Fibroblast of lung (primary cell): ENCODE measurements around the gene KLHL34. TPM values are rescaled to one million over a fixed set of nuclear protein-coding genes. Genes with fewer than 3 reads are reported as not detected.
A peak's percentile ranks its signal among the peaks of the same experiment; 100 is the strongest.

Experiments
- DNase-seq, 2 donors: peaks; one replicate each; pipeline versions ENCODE4 v3.0.0 to v3.0.0-alpha.2; 2010; ENCODE audit warnings: low read depth in 2 of 2
- H2AFZ ChIP-seq: 2 replicates; pipeline ENCODE4 v1.5.1; 2012; ENCODE audit warnings: low read length, control low read depth, inconsistent platforms
- H3K27ac ChIP-seq: 2 replicates; pipeline ENCODE4 v1.5.1; 2011; ENCODE audit warnings: low read length, control low read depth; ENCODE audit not compliant: insufficient read depth
- H3K27me3 ChIP-seq: 2 replicates; pipeline ENCODE4 v1.5.1; 2011; ENCODE audit warnings: mild to moderate bottlenecking, low read length; ENCODE audit not compliant: control insufficient read depth, insufficient read depth
- H3K36me3 ChIP-seq: 2 replicates; pipeline ENCODE4 v1.5.1; 2011; ENCODE audit warnings: low read length; ENCODE audit not compliant: control insufficient read depth, insufficient read depth
- H3K4me1 ChIP-seq: 2 replicates; pipeline ENCODE4 v1.5.1; 2011; ENCODE audit warnings: low read length; ENCODE audit not compliant: control insufficient read depth, insufficient read depth; ENCODE audit errors: extremely low read depth
- H3K4me2 ChIP-seq: 2 replicates; pipeline ENCODE4 v1.5.1; 2011; ENCODE audit warnings: low read length, control low read depth; ENCODE audit not compliant: insufficient read depth; ENCODE audit errors: extremely low read depth
- H3K4me3 ChIP-seq, 4 experiments: fragments of 200-600 bp in 1 of 4; sonication (generic) in 1 of 4; replicated peaks in 1 of 4; 2 replicates each; pipeline ENCODE4 v1.5.1; 2011 to 2016; ENCODE audit warnings: low read length in 4 of 4, low read depth in 3 of 4, mild to moderate bottlenecking in 3 of 4, control low read depth in 2 of 4, inconsistent platforms in 1 of 4, mixed read lengths in 1 of 4; ENCODE audit not compliant: insufficient read depth in 1 of 4; ENCODE audit errors: control extremely low read depth in 1 of 4
- H3K79me2 ChIP-seq: 2 replicates; pipeline ENCODE4 v1.5.1; 2012; ENCODE audit warnings: mild to moderate bottlenecking, low read length, inconsistent platforms; ENCODE audit not compliant: control insufficient read depth, insufficient read depth
- H3K9ac ChIP-seq: 2 replicates; pipeline ENCODE4 v1.5.1; 2011; ENCODE audit warnings: mild to moderate bottlenecking, low read length, control low read depth; ENCODE audit not compliant: insufficient read depth
- H3K9me3 ChIP-seq: 2 replicates; pipeline ENCODE4 v1.5.1; 2012; ENCODE audit warnings: low read depth, low read length; ENCODE audit not compliant: control insufficient read depth, insufficient read depth
- H4K20me1 ChIP-seq: 2 replicates; pipeline ENCODE4 v1.5.1; 2011; ENCODE audit warnings: low read length; ENCODE audit not compliant: control insufficient read depth, insufficient read depth; ENCODE audit errors: extremely low read depth
- CTCF ChIP-seq, 2 donors: IDR thresholded peaks in 1 of 2; conservative IDR thresholded peaks in 1 of 2; 1 replicate in 1 of 2; 2 replicates in 1 of 2; pipeline ENCODE4 v1.5.1; 2011 to 2012; ENCODE audit warnings: low read length in 2 of 2, control low read depth in 1 of 2, inconsistent platforms in 1 of 2, low read depth in 1 of 2, mild to moderate bottlenecking in 1 of 2
- EZH2 ChIP-seq: IDR thresholded peaks from 2 replicates; pipeline ENCODE4 v1.5.1; 2012; ENCODE audit warnings: low read length, control low read depth, mild to moderate bottlenecking; ENCODE audit errors: missing control alignments
- polyA plus RNA-seq, 2 donors: library from polyadenylated mRNA; depleted of rRNA in 1 of 2; stranded (reverse) in 1 of 2; unstranded in 1 of 2; fragments of >200 nt; gene quantifications; 2 replicates each; pipeline ENCODE4 v1.2.1, GENCODE V29; 2011 to 2012; ENCODE audit warnings: missing spikeins in 1 of 2
- total RNA-seq: library from RNA; depleted of rRNA; stranded (reverse); fragments of >200 nt; gene quantifications from 2 replicates; pipeline ENCODE4 v1.2.1, GENCODE V29; 2014

Gene KLHL34
- total and polyA plus RNA-seq, 2 donors (not counting 1 experiment from before 2014, with no cell fraction given), result 0.17 TPM; not detected in 1

GRCh38 chrX:21612154-21612553, 46.0 kb downstream of the KLHL34 start:
- no peak overlapping the region for H3K4me3 ChIP-seq
- no peaks in the 10 kb centered on the region for H3K36me3 ChIP-seq

GRCh38 chrX:21610168-21610567, 48.0 kb downstream of the KLHL34 start:
- no peaks in the 10 kb centered on the region for H3K79me2 ChIP-seq
- H3K4me3 ChIP-seq, result no peak overlapping the region
- H2AFZ ChIP-seq, result no peak overlapping the region
- H4K20me1 ChIP-seq, result no peaks in the 10 kb centered on the region
- H3K36me3 ChIP-seq, result no peaks in the 10 kb centered on the region
- TF ChIP-seq CTCF (conservative IDR thresholded peaks at IDR 0.05 in 1 of 2, IDR thresholded peaks at IDR 0.05 in 1 of 2; ENCODE audit: low read depth in 1 of 2, low read length in 2 of 2) (no peak), EZH2 (no peak)
- H3K4me2 ChIP-seq, result no peak overlapping the region
- H3K9me3 ChIP-seq, result no peaks in the 10 kb centered on the region
- no peak for DNase-seq
- H3K9ac ChIP-seq, result no peak overlapping the region
- no peaks in the 10 kb centered on the region for H3K4me1 ChIP-seq
- H3K27me3 ChIP-seq, result no peaks in the 10 kb centered on the region
- no peak overlapping the region for H3K27ac ChIP-seq

More at GRCh38 chrX:21612154-21612553, 46.0 kb downstream of the KLHL34 start:
- H3K9ac ChIP-seq, result no peak overlapping the region
- H4K20me1 ChIP-seq, result no peaks in the 10 kb centered on the region
- H3K27ac ChIP-seq, result no peak overlapping the region
- DNase-seq, result no peak
- no peaks in the 10 kb centered on the region for H3K27me3 ChIP-seq
- H3K4me1 ChIP-seq, result no peaks in the 10 kb centered on the region
- no peaks in the 10 kb centered on the region for H3K9me3 ChIP-seq
- no peak overlapping the region for H3K4me2 ChIP-seq
- H3K79me2 ChIP-seq, result no peaks in the 10 kb centered on the region
- TF ChIP-seq CTCF (conservative IDR thresholded peaks at IDR 0.05 in 1 of 2, IDR thresholded peaks at IDR 0.05 in 1 of 2; ENCODE audit: low read depth in 1 of 2, low read length in 2 of 2) (no peak), EZH2 (no peak)
- no peak overlapping the region for H2AFZ ChIP-seq

GRCh38 chrX:21606002-21606401, 52.1 kb downstream of the KLHL34 start:
- Histone ChIP-seq H3K4me2 (no peak overlapping the region), H3K9me3 (no peaks in the 10 kb centered on the region), H3K4me1 (no peaks in the 10 kb centered on the region), H3K27me3 (no peaks in the 10 kb centered on the region), H4K20me1 (no peaks in the 10 kb centered on the region), H3K9ac (no peak overlapping the region), H3K79me2 (no peaks in the 10 kb centered on the region), H3K4me3 (no peak overlapping the region), H2AFZ (no peak overlapping the region), H3K27ac (no peak overlapping the region), H3K36me3 (no peaks in the 10 kb centered on the region)
- peak in 1 of 2 donors; percentile 42 for DNase-seq
- TF ChIP-seq CTCF (conservative IDR thresholded peaks at IDR 0.05 in 1 of 2, IDR thresholded peaks at IDR 0.05 in 1 of 2; ENCODE audit: low read depth in 1 of 2, low read length in 2 of 2) (no peak), EZH2 (no peak)

Other genes starting within 250 kb of the KLHL34 start
- not detected in 2 replicates for gene SMPX, start 99.8 kb upstream of the KLHL34 start, total RNA-seq
- not detected in 2 replicates for gene SMPX, start 99.8 kb upstream of the KLHL34 start, polyA plus RNA-seq
- gene MBTPS2, start 181.3 kb upstream of the KLHL34 start, total RNA-seq, result 7.4 and 13.0 TPM in 2 replicates
- 29.0 and 31.9 TPM in 2 replicates for gene MBTPS2, start 181.3 kb upstream of the KLHL34 start, polyA plus RNA-seq
- 1.0 and 2.8 TPM in 2 replicates for gene YY2, start 197.7 kb upstream of the KLHL34 start, total RNA-seq
- gene YY2, start 197.7 kb upstream of the KLHL34 start, polyA plus RNA-seq, result 1.5 and 2.3 TPM in 2 replicates